Measurements from ENCODE around the gene GAB3. TPM values are rescaled to one million over a fixed set of nuclear protein-coding genes. Genes with fewer than 3 reads are reported as not detected.

GAB3 gene
- total RNA-seq, 2 experiments from 2014 or later: 20.0 to 26.6 TPM

DNA sequence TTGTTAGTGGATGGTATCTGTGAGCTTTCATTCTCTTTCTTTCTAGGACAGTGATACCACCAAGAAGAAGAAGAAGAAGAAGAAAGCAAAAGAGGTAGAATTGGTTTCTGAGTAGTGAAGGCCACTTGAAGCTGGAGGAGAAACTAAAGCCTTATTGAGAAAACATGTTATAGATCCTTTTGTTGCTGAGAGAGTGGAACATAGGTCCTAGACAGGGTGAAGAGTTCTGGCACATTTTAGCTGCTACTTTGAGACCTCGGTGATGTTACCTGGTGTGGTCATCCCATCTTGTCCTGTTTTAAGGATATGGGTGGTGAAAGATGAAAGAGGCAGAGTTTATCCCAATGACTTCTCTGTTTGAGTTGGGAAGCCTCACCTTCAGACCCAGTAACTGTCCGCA, 25.9 kb upstream of the GAB3 start:
- CTCF ChIA-PET: interaction anchor here (1.1 kb wide), 1 partner anchor 22 kb away, joined by 3 read pairs; no protein-coding TSS in a partner anchor
- Mint-ChIP-seq H3K4me1 (peaks cover 18% of the 10 kb centered on the region), H3K36me3 (peaks cover 45% of the 10 kb centered on the region), H3K4me3 (no peak overlapping the region), H3K27ac (peak overlapping the region; percentile 28), H3K9me3 (ENCODE audit: low read depth) (no peaks in the 10 kb centered on the region), H3K27me3 (no peaks in the 10 kb centered on the region)
- ATAC-seq: no peak
- no peak for DNase-seq

DNA sequence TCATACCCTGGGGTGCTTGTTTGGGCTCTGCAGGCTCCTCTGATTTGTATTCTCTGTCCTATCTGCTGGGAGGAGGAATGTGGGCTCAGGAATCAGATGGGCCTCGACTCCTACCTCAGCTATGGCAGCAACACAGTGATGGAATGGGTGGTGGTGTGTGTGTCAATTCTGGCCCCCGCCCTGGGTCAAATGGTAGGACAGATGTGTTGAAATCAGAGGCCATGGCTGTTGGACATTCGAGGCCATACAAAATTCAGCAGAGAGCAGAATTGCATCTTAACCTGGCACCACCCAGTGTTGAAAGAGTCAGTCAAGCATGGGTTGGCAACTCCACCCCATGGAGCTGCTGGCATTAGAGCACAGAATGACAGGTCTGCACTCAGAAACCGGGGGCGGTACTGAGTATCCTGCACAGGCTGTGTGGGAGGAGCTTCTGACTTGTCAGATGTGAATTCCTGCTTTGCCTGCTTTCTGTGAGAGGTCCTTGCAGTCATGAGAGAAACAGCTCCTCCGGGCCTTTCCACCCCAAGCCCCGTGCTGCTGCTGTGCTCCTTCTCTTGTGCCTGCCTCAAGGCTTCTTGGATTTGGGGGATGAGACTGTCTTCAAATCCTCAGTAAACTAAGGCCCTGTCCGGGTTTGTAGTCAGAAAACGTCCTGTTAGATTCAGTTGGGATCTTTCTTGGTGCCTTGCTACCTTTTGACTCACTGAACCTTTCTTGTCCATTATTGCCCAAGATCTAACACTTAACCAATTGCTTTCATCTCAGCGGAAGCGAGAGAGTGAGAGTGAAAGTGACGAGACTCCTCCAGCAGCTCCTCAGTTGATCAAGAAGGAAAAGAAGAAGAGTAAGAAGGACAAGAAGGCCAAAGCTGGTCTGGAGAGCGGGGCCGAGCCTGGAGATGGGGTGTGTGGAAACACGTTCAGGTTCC, 24.8 kb upstream of the GAB3 start:
- Mint-ChIP-seq H3K27me3 (no peaks in the 10 kb centered on the region), H3K4me3 (no peak overlapping the region), H3K36me3 (peaks cover 48% of the 10 kb centered on the region), H3K4me1 (peaks cover 22% of the 10 kb centered on the region), H3K9me3 (ENCODE audit: low read depth) (no peaks in the 10 kb centered on the region), H3K27ac (no peak overlapping the region)
- no peak for ATAC-seq
- CTCF ChIA-PET: interaction anchor here (1.1 kb wide), 1 partner anchor 23 kb away, joined by 3 read pairs; no protein-coding TSS in a partner anchor
- no peak for DNase-seq

DNA sequence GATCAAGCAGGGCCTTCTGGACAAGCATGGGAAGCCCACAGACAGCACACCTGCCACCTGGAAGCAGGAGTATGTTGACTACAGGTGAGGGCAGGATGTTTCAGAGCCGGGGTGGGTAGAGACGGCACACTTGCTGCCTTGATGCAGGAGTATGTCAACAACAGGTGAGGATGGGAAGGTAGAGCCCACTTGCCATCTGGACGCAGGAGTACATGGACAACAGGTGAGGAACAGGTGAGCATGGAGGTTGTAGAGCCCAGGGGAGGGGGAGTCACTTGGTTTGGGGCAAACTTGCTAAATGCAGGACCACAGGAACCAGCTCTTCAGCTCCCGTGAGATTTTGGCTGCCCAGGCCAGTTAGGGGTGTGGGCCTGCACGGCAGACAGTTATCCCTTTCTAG, 23.7 kb upstream of the GAB3 start:
- Mint-ChIP-seq H3K36me3 (peaks cover 53% of the 10 kb centered on the region), H3K27me3 (no peaks in the 10 kb centered on the region), H3K4me1 (peaks cover 24% of the 10 kb centered on the region), H3K4me3 (no peak overlapping the region), H3K9me3 (ENCODE audit: low read depth) (no peaks in the 10 kb centered on the region), H3K27ac (no peak overlapping the region)
- DNase-seq (no peak), ATAC-seq (no peak)
- CTCF ChIA-PET: no interaction called here

- Mint-ChIP-seq H3K27me3 (no peaks in the 10 kb centered on the region), H3K4me3 (peak within 1 kb of the TSS; percentile 84), H3K36me3 (peaks cover 27% of the 10 kb centered on the region), H3K27ac (peak within 1 kb of the TSS; percentile 94), H3K4me1 (peaks cover 48% of the 10 kb centered on the region), H3K9me3 (ENCODE audit: low read depth) (no peaks in the 10 kb centered on the region)
- DNase-seq: peak; percentile 97
- peak; percentile 91 for ATAC-seq
- CTCF ChIA-PET: interaction anchor here (0.9 to 3.8 kb wide), 6 partner anchors 9 to 42 kb away, joined by 3 to 20 read pairs (median 4); partner anchors contain the start of gene MPP1
Observed at GRCh38 chrX:154762537-154763296, 11.8 kb upstream of the GAB3 start, which contains the start of gene DKC1. Gene DKC1, plus strand, starts transcription at chrX:154762864. Its CDS starts 102 bp downstream, at chrX:154762966.

- H3K36me3 Mint-ChIP-seq: peaks cover 23% of the 10 kb centered on the region
- H3K27me3 Mint-ChIP-seq: no peaks in the 10 kb centered on the region
- ATAC-seq (no peak), DNase-seq (no peak)
- H3K4me1 Mint-ChIP-seq: peaks cover 44% of the 10 kb centered on the region
- H3K4me3 Mint-ChIP-seq: peak overlapping the region; percentile 84
- H3K27ac Mint-ChIP-seq: peak overlapping the region; percentile 94
- CTCF ChIA-PET: interaction anchor here (0.9 to 3.8 kb wide), 3 partner anchors 13 to 43 kb away, joined by 3 to 20 read pairs (median 3); partner anchors contain the start of gene MPP1
- H3K9me3 Mint-ChIP-seq (ENCODE audit: low read depth): no peaks in the 10 kb centered on the region
Observed at GRCh38 chrX:154761977-154762536, 11.2 kb upstream of the GAB3 start.

GRCh38 chrX:154758696-154759095, 7.8 kb upstream of the GAB3 start:
- Mint-ChIP-seq H3K27ac (no peak overlapping the region), H3K27me3 (no peaks in the 10 kb centered on the region)
- ATAC-seq: no peak

DNA sequence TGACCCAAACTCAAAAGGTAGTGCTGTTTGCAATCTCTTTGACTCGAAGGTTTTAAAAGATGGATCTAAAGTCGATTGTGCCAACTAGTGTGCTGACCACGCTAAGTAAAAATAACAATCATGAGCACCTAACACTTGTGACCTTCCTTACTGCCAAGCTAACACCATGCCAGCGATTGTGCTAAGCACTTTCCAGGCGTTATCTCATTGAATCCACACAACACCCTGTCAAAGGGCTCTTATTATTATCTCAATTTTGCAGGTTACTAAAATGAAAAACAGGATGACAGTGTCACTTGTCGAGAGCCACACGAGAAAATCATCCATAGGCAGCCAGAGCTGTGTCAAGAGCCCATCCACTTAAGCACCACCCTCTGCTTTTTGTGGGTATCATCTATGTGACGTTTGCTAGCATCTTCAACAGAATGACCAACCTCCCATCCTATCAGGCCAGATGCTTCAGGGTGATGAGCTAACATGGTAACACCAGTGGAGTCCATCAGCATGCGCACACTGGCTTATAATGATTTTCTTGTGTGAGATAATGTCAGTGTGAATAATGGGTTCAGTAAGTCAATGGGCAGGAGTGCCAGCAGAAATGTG, 893 bp upstream of the GAB3 start:
- peaks cover 6% of the 10 kb centered on the region for H3K36me3 Mint-ChIP-seq
- H3K27me3 Mint-ChIP-seq: peaks cover 2% of the 10 kb centered on the region
- H3K4me1 Mint-ChIP-seq: peaks cover 26% of the 10 kb centered on the region
- H3K9me3 Mint-ChIP-seq (ENCODE audit: low read depth): no peaks in the 10 kb centered on the region
- DNase-seq (no peak), ATAC-seq (no peak)
- peak overlapping the region; percentile 56 for H3K27ac Mint-ChIP-seq
- CTCF ChIA-PET: interaction anchor here (0.8 to 6.9 kb wide), 5 partner anchors 18 to 87 kb away, joined by 3 to 93 read pairs (median 4); no protein-coding TSS in a partner anchor
- H3K4me3 Mint-ChIP-seq: peak overlapping the region; percentile 65

More at GRCh38 chrX:154758696-154759095, 7.8 kb upstream of the GAB3 start:
- Mint-ChIP-seq H3K36me3 (no peaks in the 10 kb centered on the region), H3K4me3 (no peak overlapping the region), H3K4me1 (peaks cover 18% of the 10 kb centered on the region), H3K9me3 (ENCODE audit: low read depth) (no peaks in the 10 kb centered on the region)
- CTCF ChIA-PET: interaction anchor here (1.4 kb wide), 1 partner anchor 10 kb away, joined by 4 read pairs; no protein-coding TSS in a partner anchor
- DNase-seq: no peak

DNA sequence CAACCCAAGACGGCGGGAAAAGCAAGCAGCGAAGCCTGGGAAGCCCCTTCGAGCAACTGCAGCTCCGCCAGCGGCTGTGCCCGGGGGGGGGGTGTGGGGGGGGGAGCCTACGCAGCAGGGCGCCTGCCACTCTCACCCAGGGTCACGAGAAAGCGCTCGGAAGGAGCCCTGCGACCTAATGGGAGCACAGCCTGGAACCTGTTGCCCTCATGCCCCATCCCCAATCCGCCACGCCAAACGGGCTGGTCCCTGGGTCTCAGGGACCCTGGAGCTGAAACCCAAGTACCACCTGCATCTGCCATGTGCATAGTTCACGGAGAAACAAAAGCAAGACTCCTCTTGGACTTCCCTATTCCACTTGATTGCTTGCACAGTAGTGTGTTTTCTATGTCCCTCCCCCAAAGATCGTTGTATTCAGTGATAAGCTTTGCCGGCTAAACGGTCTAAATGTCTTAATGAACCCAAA, 359 bp upstream of the GAB3 start:
- Mint-ChIP-seq H3K27me3 (peaks cover 2% of the 10 kb centered on the region), H3K4me3 (peak overlapping the region; percentile 65), H3K27ac (peak overlapping the region; percentile 56), H3K36me3 (peaks cover 8% of the 10 kb centered on the region), H3K4me1 (peaks cover 30% of the 10 kb centered on the region), H3K9me3 (ENCODE audit: low read depth) (no peaks in the 10 kb centered on the region)
- ATAC-seq (no peak), DNase-seq (no peak)
- CTCF ChIA-PET: interaction anchor here (0.8 to 6.9 kb wide), 6 partner anchors 18 to 88 kb away, joined by 3 to 93 read pairs (median 12); no protein-coding TSS in a partner anchor

- peak overlapping the region; percentile 84 for H3K4me3 Mint-ChIP-seq
- peaks cover 14% of the 10 kb centered on the region for H3K36me3 Mint-ChIP-seq
- DNase-seq: no peak
- peaks cover 2% of the 10 kb centered on the region for H3K27me3 Mint-ChIP-seq
- peak overlapping the region; percentile 73 for H3K27ac Mint-ChIP-seq
- H3K9me3 Mint-ChIP-seq (ENCODE audit: low read depth): peaks cover 3% of the 10 kb centered on the region
- H3K4me1 Mint-ChIP-seq: peaks cover 37% of the 10 kb centered on the region
- CTCF ChIA-PET: interaction anchor here (3.4 to 6.9 kb wide), 6 partner anchors 13 to 89 kb away, joined by 20 to 93 read pairs (median 45); partner anchors contain the start of gene DKC1
- ATAC-seq: no peak
Observed at GRCh38 chrX:154749856-154750255, 1.0 kb downstream of the GAB3 start.

GRCh38 chrX:154748712-154749339, 2.1 kb downstream of the GAB3 start:
- Mint-ChIP-seq H3K4me3 (peak overlapping the region; percentile 84), H3K36me3 (peaks cover 20% of the 10 kb centered on the region), H3K27ac (peak overlapping the region; percentile 72), H3K4me1 (peaks cover 42% of the 10 kb centered on the region), H3K9me3 (ENCODE audit: low read depth) (peaks cover 3% of the 10 kb centered on the region), H3K27me3 (peaks cover 2% of the 10 kb centered on the region)
- ATAC-seq (peak; percentile 69), DNase-seq (peak; percentile 68)
- CTCF ChIA-PET: interaction anchor here (0.8 to 6.9 kb wide), 15 partner anchors 8 to 93 kb away, joined by 3 to 93 read pairs (median 6); partner anchors contain the start of gene DKC1

- Mint-ChIP-seq H3K9me3 (ENCODE audit: low read depth) (peaks cover 3% of the 10 kb centered on the region), H3K4me1 (peaks cover 67% of the 10 kb centered on the region), H3K4me3 (no peak overlapping the region), H3K27me3 (no peaks in the 10 kb centered on the region), H3K27ac (peak overlapping the region; percentile 65), H3K36me3 (peaks cover 37% of the 10 kb centered on the region)
- CTCF ChIA-PET: interaction anchor here (0.7 to 2.6 kb wide), 3 partner anchors 11 to 23 kb away, joined by 3 to 7 read pairs (median 3); no protein-coding TSS in a partner anchor
- ATAC-seq (no peak), DNase-seq (no peak)
Observed at GRCh38 chrX:154742613-154743012, 8.3 kb downstream of the GAB3 start.

Measured in activated CD8-positive, alpha-beta memory T cell treated with anti-CD3 and anti-CD28 coated beads, Interleukin-2, amount 10 ng/mL, durations not matched to agents 7 days and 5 days (primary cell).